NCI-H1930 (cell line): ENCODE measurements around the gene NPR2.

Experiments
- DNase-seq, 2 experiments: peaks; one replicate each; lab custom pipeline; 2025; lab: John Stamatoyannopoulos, UW

The NPR2 gene

GRCh38 chr9:35832814-35833213 is 41.4 kb downstream of the NPR2 start:
- no peak for DNase-seq

GRCh38 chr9:35834260-35835215 is 43.1 kb downstream of the NPR2 start:
- DNase-seq = no peak

GRCh38 chr9:35835216-35835632 is 43.8 kb downstream of the NPR2 start:
- no peak for DNase-seq

GRCh38 chr9:35835766-35836165 is 44.4 kb downstream of the NPR2 start:
- no peak for DNase-seq

GRCh38 chr9:35836595-35836994 is 45.2 kb downstream of the NPR2 start:
- no peak for DNase-seq

- no peak for DNase-seq
Measured at GRCh38 chr9:35839926-35840325, 48.5 kb downstream of the NPR2 start.

- no peak for DNase-seq
Measured at GRCh38 chr9:35840881-35841644, 49.7 kb downstream of the NPR2 start.

- no peak for DNase-seq
Measured at GRCh38 chr9:35841645-35841900, 50.2 kb downstream of the NPR2 start.

- DNase-seq = no peak
Measured at GRCh38 chr9:35842020-35842745, 50.8 kb downstream of the NPR2 start.

- no peak for DNase-seq
Measured at GRCh38 chr9:35842795-35843194, 51.4 kb downstream of the NPR2 start.

GRCh38 chr9:35844628-35845270 is 53.4 kb downstream of the NPR2 start:
- no peak for DNase-seq

GRCh38 chr9:35845824-35846771 is 54.7 kb downstream of the NPR2 start:
- no peak for DNase-seq

- no peak for DNase-seq
Measured at GRCh38 chr9:35847792-35848572, 56.6 kb downstream of the NPR2 start.

- no peak for DNase-seq
Measured at GRCh38 chr9:35852267-35852815, 61.0 kb downstream of the NPR2 start.

- DNase-seq = no peak
Measured at GRCh38 chr9:35852876-35853865, 61.8 kb downstream of the NPR2 start.

- DNase-seq = no peak
Measured at GRCh38 chr9:35854091-35854762, 62.8 kb downstream of the NPR2 start.

- no peak for DNase-seq
Measured at GRCh38 chr9:35856206-35856605, 64.8 kb downstream of the NPR2 start.

- DNase-seq = no peak
Measured at GRCh38 chr9:35856882-35857281, 65.5 kb downstream of the NPR2 start.
